H1 (cell line): Measurements from ENCODE around the gene TLE3. TPM values are rescaled to one million over a fixed set of nuclear protein-coding genes. Genes with fewer than 3 reads are reported as not detected.

Source experiments
- CTCF ChIA-PET: fragments of 300-600 bp; sonication (Branson Sonifier 250); formaldehyde crosslinking; loops from one replicate; lab custom pipeline; 2021; ENCODE audit not compliant: partially characterized antibody; lab: Charles Lee
- POLR2A ChIA-PET: fragments of 300-600 bp; sonication (Branson Sonifier 250); formaldehyde crosslinking; loops from one replicate; lab custom pipeline; 2021; ENCODE audit warnings: inconsistent platforms; ENCODE audit not compliant: partially characterized antibody; lab: Charles Lee
- DNase-seq, 2 experiments: peaks; one replicate each; pipeline versions ENCODE4 v3.0.0 to v3.0.0-alpha.2; 2010 to 2022; ENCODE audit warnings: low spot score in 2 of 2, low read depth in 1 of 2, mixed read lengths in 1 of 2
- FAIRE-seq: peaks from 2 replicates; lab custom pipeline; 2011; peaks lifted over from hg19 to GRCh38; lab: Jason Lieb, UNC
- H2AFZ ChIP-seq: 2 replicates; pipeline ENCODE4 v1.8.1; 2012; ENCODE audit warnings: low read length, inconsistent platforms
- H2AK5ac ChIP-seq: 2 replicates; pipeline ENCODE4 v1.6.1; 2013; ENCODE audit warnings: low read depth, low read length
- H2BK120ac ChIP-seq: replicated peaks from 2 replicates; pipeline ENCODE3; 2013; ENCODE audit warnings: low read depth, low read length, inconsistent platforms
- H2BK12ac ChIP-seq: 2 replicates; pipeline ENCODE4 v1.6.1; 2013; ENCODE audit warnings: low read depth, low read length
- H2BK15ac ChIP-seq: 2 replicates; pipeline ENCODE4 v1.6.1; 2013; ENCODE audit warnings: low read length
- H2BK20ac ChIP-seq: 2 replicates; pipeline ENCODE4 v1.6.1; 2013; ENCODE audit warnings: low read length
- H2BK5ac ChIP-seq: 2 replicates; pipeline ENCODE4 v1.6.1; 2013; ENCODE audit warnings: low read depth, low read length
- H3K14ac ChIP-seq: 2 replicates; pipeline ENCODE4 v1.6.1; 2013; ENCODE audit warnings: inconsistent platforms; ENCODE audit not compliant: insufficient read length
- H3K18ac ChIP-seq: 2 replicates; pipeline ENCODE4 v1.6.1; 2013; ENCODE audit warnings: low read length; ENCODE audit errors: extremely low read depth
- H3K23ac ChIP-seq: 2 replicates; pipeline ENCODE4 v1.6.1; 2013; ENCODE audit warnings: inconsistent platforms; ENCODE audit not compliant: insufficient read length
- H3K23me2 ChIP-seq: 2 replicates; pipeline ENCODE4 v1.6.1; 2013; ENCODE audit warnings: low read depth, low read length
- H3K27ac ChIP-seq: 2 replicates; pipeline ENCODE4 v1.6.1; 2011; ENCODE audit warnings: low read depth, low read length, inconsistent platforms
- H3K27me3 ChIP-seq, 4 experiments: replicated peaks in 1 of 4; 1 replicate in 1 of 4; 2 replicates in 3 of 4; pipeline versions ENCODE4 v1.6.1 to v1.8.1; 2011 to 2013; ENCODE audit warnings: low read length in 3 of 4, mild to moderate bottlenecking in 3 of 4, inconsistent platforms in 2 of 4, mixed read lengths in 2 of 4, moderate library complexity in 1 of 4; ENCODE audit not compliant: control insufficient read depth in 3 of 4, insufficient read depth in 3 of 4; ENCODE audit errors: extremely low read depth in 1 of 4
- H3K36me3 ChIP-seq, 4 experiments: 2 replicates each; pipeline versions ENCODE4 v1.6.1 to v1.8.1; 2011 to 2013; ENCODE audit warnings: mild to moderate bottlenecking in 4 of 4, low read length in 3 of 4, moderate library complexity in 2 of 4, control low read depth in 1 of 4, inconsistent platforms in 1 of 4; ENCODE audit not compliant: insufficient read depth in 4 of 4, control insufficient read depth in 2 of 4
- H3K4ac ChIP-seq: replicated peaks from 2 replicates; pipeline ENCODE3; 2013; ENCODE audit warnings: low read length, low read depth, mixed read lengths, inconsistent platforms; ENCODE audit not compliant: insufficient read length
- H3K4me1 ChIP-seq, 4 experiments: replicated peaks in 1 of 4; 1 replicate in 1 of 4; 2 replicates in 3 of 4; pipeline versions ENCODE4 v1.6.1 to v1.8.1; 2011 to 2013; ENCODE audit warnings: low read length in 3 of 4, inconsistent platforms in 2 of 4, mixed read lengths in 1 of 4; ENCODE audit not compliant: insufficient read depth in 4 of 4, control insufficient read depth in 3 of 4
- H3K4me2 ChIP-seq, 2 experiments: 2 replicates each; pipeline versions ENCODE4 v1.6.1 to v1.8.1; 2011 to 2013; ENCODE audit warnings: low read depth in 2 of 2, low read length in 2 of 2, control low read depth in 1 of 2, inconsistent platforms in 1 of 2, mild to moderate bottlenecking in 1 of 2; ENCODE audit not compliant: insufficient read depth in 1 of 2
- H3K4me3 ChIP-seq, 4 experiments: fragments of 200-600, 300-600 bp in 1 of 4; sonication (generic), shearing (Covaris generic), sonication (Bioruptor Twin) in 1 of 4; 2 replicates each; pipeline versions ENCODE4 v1.5.1 to v1.8.1; 2011 to 2016; ENCODE audit warnings: low read length in 4 of 4, low read depth in 3 of 4, control low read depth in 2 of 4, inconsistent platforms in 2 of 4, mild to moderate bottlenecking in 2 of 4, mixed read lengths in 1 of 4, moderate library complexity in 1 of 4; ENCODE audit not compliant: insufficient read depth in 2 of 4; ENCODE audit errors: extremely low read depth in 1 of 4
- H3K56ac ChIP-seq: replicated peaks from 2 replicates; pipeline ENCODE3; 2013; ENCODE audit warnings: low read depth, mild to moderate bottlenecking, mixed read lengths, low read length, inconsistent platforms; ENCODE audit not compliant: insufficient read length
- H3K79me1 ChIP-seq: 2 replicates; pipeline ENCODE4 v1.6.1; 2013; ENCODE audit warnings: low read depth, low read length, control low read depth
- H3K79me2 ChIP-seq, 2 experiments: 2 replicates each; pipeline versions ENCODE4 v1.6.1 to v1.8.1; 2012 to 2013; ENCODE audit warnings: low read length in 2 of 2, mild to moderate bottlenecking in 2 of 2, inconsistent platforms in 1 of 2; ENCODE audit not compliant: insufficient read depth in 2 of 2, control insufficient read depth in 1 of 2
- H3K9ac ChIP-seq, 4 experiments: replicated peaks in 1 of 4; 1 replicate in 1 of 4; 2 replicates in 3 of 4; pipeline versions ENCODE4 v1.6.1 to v1.8.1; 2011 to 2013; ENCODE audit warnings: low read depth in 3 of 4, low read length in 3 of 4, control low read depth in 2 of 4, mild to moderate bottlenecking in 2 of 4, moderate library complexity in 2 of 4, inconsistent platforms in 1 of 4; ENCODE audit errors: extremely low read depth in 1 of 4
- H3K9me3 ChIP-seq, 2 experiments: 2 replicates each; pipeline versions ENCODE4 v1.6.1 to v1.8.1; 2012 to 2013; ENCODE audit warnings: mild to moderate bottlenecking in 2 of 2, moderate library complexity in 2 of 2, control low read depth in 1 of 2, inconsistent platforms in 1 of 2, low read depth in 1 of 2, low read length in 1 of 2, mixed read lengths in 1 of 2; ENCODE audit not compliant: insufficient read depth in 2 of 2
- H4K20me1 ChIP-seq, 2 experiments: replicated peaks in 1 of 2; 2 replicates each; pipeline versions ENCODE3 to v1.8.1; 2011 to 2013; ENCODE audit warnings: inconsistent platforms in 2 of 2, low read length in 2 of 2, mild to moderate bottlenecking in 1 of 2; ENCODE audit not compliant: insufficient read depth in 2 of 2, control insufficient read depth in 1 of 2
- H4K5ac ChIP-seq: 2 replicates; pipeline ENCODE4 v1.6.1; 2013; ENCODE audit warnings: low read length, low read depth, mixed read lengths, inconsistent platforms; ENCODE audit not compliant: insufficient read length
- H4K8ac ChIP-seq: 2 replicates; pipeline ENCODE4 v1.8.0; 2013; ENCODE audit warnings: mild to moderate bottlenecking, moderate library complexity, low read length, inconsistent platforms; ENCODE audit not compliant: insufficient read depth; ENCODE audit errors: extremely low read depth
- H4K91ac ChIP-seq: replicated peaks from 2 replicates; pipeline ENCODE3; 2013; ENCODE audit warnings: low read length, mixed read lengths, inconsistent platforms; ENCODE audit not compliant: insufficient read length
- ASH2L ChIP-seq: fragments of 200-600, 300-600 bp; sonication (generic); IDR thresholded peaks from one replicate; pipeline ENCODE4 v1.7.1; 2017; ENCODE audit warnings: low read length
- ATF2 ChIP-seq: IDR thresholded peaks from 2 replicates; pipeline ENCODE4 v1.6.1; 2012; ENCODE audit warnings: low read length, inconsistent platforms
- ATF3 ChIP-seq: IDR thresholded peaks from 2 replicates; pipeline ENCODE4 v1.6.1; 2011; ENCODE audit warnings: low read depth, mild to moderate bottlenecking, low read length; ENCODE audit not compliant: insufficient read depth
- CBX5 ChIP-seq: fragments of 300-800, 300-1000 bp; sonication (generic); IDR thresholded peaks from 2 replicates; pipeline ENCODE4 v1.7.1; 2016; ENCODE audit warnings: antibody characterized with exemption, low read length, low read depth
- E2F6 ChIP-seq: IDR thresholded peaks from 2 replicates; pipeline ENCODE4 v1.6.1; 2012; ENCODE audit warnings: inconsistent platforms
- GTF2F1 ChIP-seq: IDR thresholded peaks from 2 replicates; pipeline ENCODE4 v1.6.1; 2012; ENCODE audit warnings: low read depth, low read length, improper control_type of control experiment, borderline replicate concordance
- MAFK ChIP-seq: IDR thresholded peaks from 2 replicates; pipeline ENCODE4 v1.6.1; 2012; ENCODE audit warnings: low read depth, mild to moderate bottlenecking, improper control_type of control experiment, low read length
- RAD21 ChIP-seq, 2 experiments: IDR thresholded peaks in 1 of 2; conservative IDR thresholded peaks in 1 of 2; 2 replicates each; pipeline ENCODE4 v1.6.1; 2011; ENCODE audit warnings: low read depth in 2 of 2, low read length in 2 of 2, improper control_type of control experiment in 1 of 2, inconsistent platforms in 1 of 2, mild to moderate bottlenecking in 1 of 2, moderate library complexity in 1 of 2
- RNF2 ChIP-seq: fragments of 200-900, 300-1000 bp; sonication (generic); IDR thresholded peaks from 2 replicates; pipeline ENCODE4 v1.7.1; 2016; ENCODE audit warnings: borderline replicate concordance, low read depth, mild to moderate bottlenecking, antibody characterized with exemption, low read length; ENCODE audit not compliant: poor library complexity, severe bottlenecking; ENCODE audit errors: missing control alignments
- TAF1 ChIP-seq: IDR thresholded peaks from 2 replicates; pipeline ENCODE4 v1.6.1; 2011; ENCODE audit warnings: mild to moderate bottlenecking, low read depth, low read length
- WGBS, 2 experiments: shearing (Covaris generic) in 1 of 2; methylation state at CpG; one replicate each; pipeline versions ENCODE4 v1.1.6 to v1.1.7; 2013 to 2015; ENCODE audit warnings: low lambda C conversion rate in 2 of 2, mixed read lengths in 2 of 2, inconsistent platforms in 1 of 2, low coverage in 1 of 2, missing lambda C conversion rate in 1 of 2; ENCODE audit not compliant: insufficient replicate concordance in 2 of 2, insufficient coverage in 1 of 2, insufficient read length in 1 of 2; ENCODE audit errors: extremely low coverage in 1 of 2, missing lambda C conversion rate in 1 of 2; 5-methylcytosine and 5-hydroxymethylcytosine counted together
- polyA plus RNA-seq, 7 experiments: library from polyadenylated mRNA; depleted of rRNA in 3 of 7; stranded (reverse) in 5 of 7; unstranded in 2 of 7; fragments of >200 nt in 5 of 7; fragments of 200-250 nt in 2 of 7; gene quantifications; 1 replicate in 5 of 7; 2 replicates in 1 of 7; 4 replicates in 1 of 7; pipeline versions ENCODE4 v1.2.1 to v1.2.3, GENCODE V29; 2011 to 2013; ENCODE audit warnings: missing spikeins in 2 of 7, mixed read lengths in 2 of 7
- total RNA-seq: library from RNA; stranded (reverse); fragmentation: NEBNext Ultra II Directional; extraction: Animal tissue kit (Norgen Biotek cat#: 25700); gene quantifications from 2 replicates; pipeline ENCODE4 v1.2.1, GENCODE V29; 2021

TLE3 gene
- total and polyA plus RNA-seq, 2 of the 8 experiments (the other 6 are each of a cell fraction or from before 2014, with no cell fraction given) = 25.1 to 61.2 TPM

- H3K36me3 ChIP-seq = no peaks in the 10 kb centered on the region
- CTCF ChIA-PET = interaction anchor here (1.0 to 2.4 kb wide), 6 partner anchors 8 to 375 kb away, joined by 3 to 16 read pairs (median 3); no protein-coding TSS in a partner anchor
- H3K79me1 ChIP-seq = no peaks in the 10 kb centered on the region
- no peak overlapping the region for H3K4me3 ChIP-seq
- H2AFZ ChIP-seq = no peak overlapping the region
- H2BK20ac ChIP-seq = no peak overlapping the region
- H3K27me3 ChIP-seq = no peaks in the 10 kb centered on the region; a peak in 1 of 7 replicates
- H3K4me1 ChIP-seq = peaks cover 7 to 13% (median 10%) of the 10 kb centered on the region in 4 experiments; a peak in 6 of 7 replicates
- no peak for DNase-seq
- H3K27ac ChIP-seq = no peak overlapping the region
- H3K4ac ChIP-seq = no peak overlapping the region
- no peaks in the 10 kb centered on the region for H3K9me3 ChIP-seq
- H3K79me2 ChIP-seq = no peaks in the 10 kb centered on the region
- H3K56ac ChIP-seq = no peak overlapping the region
- no peak overlapping the region for H4K91ac ChIP-seq
- H3K23ac ChIP-seq = no peak overlapping the region
- no peak for FAIRE-seq
- no peak overlapping the region for H2BK15ac ChIP-seq
- POLR2A ChIA-PET = interaction anchor here (8.0 kb wide), 1 partner anchor 12 kb away, joined by 151 read pairs; the partner anchor contains the start of gene TLE3
- H2BK120ac ChIP-seq = no peak overlapping the region
- no peak overlapping the region for H2AK5ac ChIP-seq
- H4K5ac ChIP-seq = no peak overlapping the region
- no peak overlapping the region for H2BK5ac ChIP-seq
- no peak overlapping the region for H3K9ac ChIP-seq
- no peaks in the 10 kb centered on the region for H4K20me1 ChIP-seq
- no peak overlapping the region for H3K4me2 ChIP-seq
- H4K8ac ChIP-seq = no peak overlapping the region
- no peaks in the 10 kb centered on the region for H3K23me2 ChIP-seq
- WGBS, 2 experiments = 88% methylated on average over 2 of the region's 2 CpGs; no CpG with 5 or more reads in 1 of the 2 experiments
- no peak overlapping the region for H3K14ac ChIP-seq
- no peak overlapping the region; the same call in 1 of the 2 replicates for H2BK12ac ChIP-seq
- H3K18ac ChIP-seq = no peak overlapping the region
- no peak for TF ChIP-seq ATF3
- TF ChIP-seq E2F6 = no peak
- no peak for TF ChIP-seq RNF2
- TF ChIP-seq RAD21 (IDR thresholded peaks at IDR 0.05 in 1 of 2, conservative IDR thresholded peaks at IDR 0.05 in 1 of 2; ENCODE audit: low read depth in 2 of 2, low read length in 2 of 2) = no peak
- TF ChIP-seq ATF2 = no peak
- TF ChIP-seq GTF2F1 = no peak
- no peak for TF ChIP-seq TAF1
- TF ChIP-seq MAFK = no peak
- TF ChIP-seq CBX5 = no peak
- TF ChIP-seq ASH2L = no peak
Observed at GRCh38 chr15:70109978-70110377, 12.3 kb upstream of the TLE3 start.
